Neural cell (in vitro differentiated cells): ENCODE results near the gene MAD1L1. TPM values are rescaled to one million over a fixed set of nuclear protein-coding genes. Genes with fewer than 3 reads are reported as not detected.

Experiments
- H2AFZ ChIP-seq: fragments of 200-600, 300-800 bp; sonication (generic), shearing (Covaris generic); 2 replicates; pipeline ENCODE4 v1.6.0; 2014; ENCODE audit warnings: low read depth, mild to moderate bottlenecking, antibody characterized with exemption, low read length, moderate library complexity
- H3F3A ChIP-seq: fragments of 200-600 bp; shearing (Covaris generic); 2 replicates; pipeline ENCODE4 v1.6.1; 2016; ENCODE audit warnings: mild to moderate bottlenecking, moderate library complexity, mixed read lengths, antibody characterized with exemption, low read length; ENCODE audit not compliant: insufficient read depth, poor library complexity, severe bottlenecking
- H3K27ac ChIP-seq: fragments of 200-600, 300-800 bp; sonication (generic), shearing (Covaris generic); 2 replicates; pipeline ENCODE4 v1.5.1; 2014; ENCODE audit warnings: mild to moderate bottlenecking, low read length, moderate library complexity
- H3K27me3 ChIP-seq: fragments of 300-800, 200-600 bp; sonication (generic), shearing (Covaris generic); 2 replicates; pipeline ENCODE4 v1.6.0; 2014; ENCODE audit warnings: mild to moderate bottlenecking, low read depth, low read length, moderate library complexity; ENCODE audit not compliant: insufficient read depth
- H3K36me3 ChIP-seq: fragments of 300-800, 200-600 bp; sonication (generic), shearing (Covaris generic); 2 replicates; pipeline ENCODE4 v1.5.1; 2014; ENCODE audit warnings: mild to moderate bottlenecking, antibody characterized with exemption, low read length, moderate library complexity; ENCODE audit not compliant: insufficient read depth
- H3K4me2 ChIP-seq: fragments of 300-800, 200-600 bp; sonication (generic), shearing (Covaris generic); 2 replicates; pipeline ENCODE4 v1.6.0; 2014; ENCODE audit warnings: mild to moderate bottlenecking, low read length
- H3K4me3 ChIP-seq: fragments of 300-800, 200-600 bp; sonication (generic), shearing (Covaris generic); 2 replicates; pipeline ENCODE4 v1.5.1; 2014; ENCODE audit warnings: mild to moderate bottlenecking, low read length, moderate library complexity
- H3K79me2 ChIP-seq: fragments of 200-600 bp; shearing (Covaris generic); replicated peaks from 2 replicates; pipeline ENCODE4 v1.6.0; 2014; ENCODE audit warnings: mild to moderate bottlenecking, low read length, moderate library complexity; ENCODE audit not compliant: insufficient read depth
- H3K9ac ChIP-seq: fragments of 300-800, 200-600 bp; sonication (generic), shearing (Covaris generic); 2 replicates; pipeline ENCODE4 v1.6.1; 2016; ENCODE audit warnings: mild to moderate bottlenecking, low read length, mixed read lengths
- H3K9me2 ChIP-seq: fragments of 200-600 bp; shearing (Covaris generic); 2 replicates; pipeline ENCODE4 v1.6.1; 2016; ENCODE audit warnings: mild to moderate bottlenecking, low read length, mixed read lengths; ENCODE audit not compliant: insufficient read depth
- H3K9me3 ChIP-seq: fragments of 200-600, 300-800 bp; sonication (generic), shearing (Covaris generic); 2 replicates; pipeline ENCODE4 v1.6.1; 2016; ENCODE audit warnings: mild to moderate bottlenecking, mixed run types, low read length, moderate library complexity, mixed read lengths
- H4K20me1 ChIP-seq: fragments of 200-600 bp; shearing (Covaris generic); 2 replicates; pipeline ENCODE4 v1.6.1; 2016; ENCODE audit warnings: mild to moderate bottlenecking, mixed run types; ENCODE audit not compliant: insufficient read depth
- CTCF ChIP-seq: fragments of 450-650 bp; IDR thresholded peaks from 2 replicates; pipeline ENCODE4 v1.5.1; 2014; ENCODE audit warnings: antibody characterized with exemption, mild to moderate bottlenecking, moderate library complexity; ENCODE audit not compliant: poor library complexity, severe bottlenecking
- EP300 ChIP-seq: fragments of 450-650 bp; conservative IDR thresholded peaks from 2 replicates; pipeline ENCODE4 v1.6.1; 2014; ENCODE audit warnings: antibody characterized with exemption, mild to moderate bottlenecking, moderate library complexity; ENCODE audit not compliant: poor library complexity, severe bottlenecking
- EZH2 ChIP-seq: fragments of 200-600, 300-800 bp; shearing (Covaris generic), sonication (generic); IDR thresholded peaks from 2 replicates; pipeline ENCODE4 v1.6.1; 2014; ENCODE audit warnings: antibody characterized with exemption, low read length, borderline replicate concordance, mild to moderate bottlenecking; ENCODE audit not compliant: insufficient read depth, poor library complexity, severe bottlenecking
- MXI1 ChIP-seq: fragments of 450-650 bp; conservative IDR thresholded peaks from 2 replicates; pipeline ENCODE4 v1.6.1; 2014; ENCODE audit warnings: antibody characterized with exemption, mild to moderate bottlenecking; ENCODE audit not compliant: poor library complexity, severe bottlenecking
- POLR2AphosphoS5 ChIP-seq: IDR thresholded peaks from 2 replicates; pipeline ENCODE4 v1.6.1; 2012
- RAD21 ChIP-seq: fragments of 450-650 bp; conservative IDR thresholded peaks from 2 replicates; pipeline ENCODE4 v1.6.1; 2014; ENCODE audit warnings: antibody characterized with exemption, mild to moderate bottlenecking, moderate library complexity
- SMC3 ChIP-seq: fragments of 450-650 bp; conservative IDR thresholded peaks from 2 replicates; pipeline ENCODE4 v1.6.1; 2014; ENCODE audit warnings: antibody characterized with exemption, mild to moderate bottlenecking, moderate library complexity; ENCODE audit not compliant: poor library complexity
- TAF1 ChIP-seq: IDR thresholded peaks from 2 replicates; pipeline ENCODE4 v1.6.1; 2012; ENCODE audit warnings: low read depth
- polyA plus RNA-seq: library from polyadenylated mRNA; depleted of rRNA; stranded (reverse); fragments of >200 nt; gene quantifications from 2 replicates; pipeline ENCODE4 v1.2.3, GENCODE V29; 2014
- TF ChIP-seq, protein P1 (sequence below): IDR thresholded peaks from 2 replicates; pipeline ENCODE4 v1.6.1; 2012; ENCODE audit warnings: borderline replicate concordance

Gene MAD1L1
- polyA plus RNA-seq, 1 donor from 2014 or later: 31.4 TPM

DNA sequence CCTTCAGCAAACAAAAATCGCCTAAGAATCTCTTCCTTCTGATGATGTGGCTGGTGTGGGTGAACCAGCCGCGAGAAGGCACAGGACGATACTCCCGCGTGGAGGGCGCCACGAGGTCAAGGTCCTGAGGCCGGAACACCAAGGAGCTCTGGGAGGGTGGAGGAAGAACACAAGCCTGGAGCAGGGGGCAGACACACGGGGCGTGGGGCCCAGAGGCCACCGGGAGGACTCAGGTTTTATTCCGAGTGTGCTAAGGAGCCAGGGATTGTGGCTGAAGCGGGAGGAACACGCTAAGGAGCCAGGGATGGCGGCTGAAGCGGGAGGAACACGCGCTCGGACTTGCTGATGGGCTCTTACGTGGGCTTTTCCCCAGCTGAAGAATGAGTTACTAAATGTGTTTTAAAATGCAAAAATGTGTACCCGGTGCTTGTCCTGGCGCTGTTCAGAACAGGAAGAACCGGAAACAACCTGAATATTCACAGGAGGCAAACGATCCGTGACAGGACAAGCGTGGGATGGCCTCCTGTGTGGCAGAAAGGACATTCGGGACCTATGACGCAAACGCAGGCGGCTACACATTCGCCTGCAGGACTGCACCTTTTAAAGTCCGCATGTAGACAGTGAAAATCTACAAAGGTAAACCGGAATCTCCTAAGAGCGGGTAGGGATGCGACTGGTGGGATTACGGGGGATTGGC, 64.0 kb downstream of the MAD1L1 start:
- Histone ChIP-seq H3K79me2 (no peaks in the 10 kb centered on the region), H3K9me3 (no peaks in the 10 kb centered on the region), H4K20me1 (no peaks in the 10 kb centered on the region), H3K27me3 (no peaks in the 10 kb centered on the region), H3K4me2 (no peak overlapping the region), H3K9ac (no peak overlapping the region), H3K4me3 (no peak overlapping the region), H2AFZ (no peak overlapping the region), H3K36me3 (peaks cover 5% of the 10 kb centered on the region), H3K27ac (no peak overlapping the region), H3K9me2 (no peaks in the 10 kb centered on the region), H3F3A (no peaks in the 10 kb centered on the region)
- TF ChIP-seq EZH2 (no peak), SMC3 (no peak), POLR2AphosphoS5 (no peak), EP300 (no peak), MXI1 (no peak), TAF1 (no peak), RAD21 (no peak), CTCF (no peak)
- TF ChIP-seq, protein P1, sequence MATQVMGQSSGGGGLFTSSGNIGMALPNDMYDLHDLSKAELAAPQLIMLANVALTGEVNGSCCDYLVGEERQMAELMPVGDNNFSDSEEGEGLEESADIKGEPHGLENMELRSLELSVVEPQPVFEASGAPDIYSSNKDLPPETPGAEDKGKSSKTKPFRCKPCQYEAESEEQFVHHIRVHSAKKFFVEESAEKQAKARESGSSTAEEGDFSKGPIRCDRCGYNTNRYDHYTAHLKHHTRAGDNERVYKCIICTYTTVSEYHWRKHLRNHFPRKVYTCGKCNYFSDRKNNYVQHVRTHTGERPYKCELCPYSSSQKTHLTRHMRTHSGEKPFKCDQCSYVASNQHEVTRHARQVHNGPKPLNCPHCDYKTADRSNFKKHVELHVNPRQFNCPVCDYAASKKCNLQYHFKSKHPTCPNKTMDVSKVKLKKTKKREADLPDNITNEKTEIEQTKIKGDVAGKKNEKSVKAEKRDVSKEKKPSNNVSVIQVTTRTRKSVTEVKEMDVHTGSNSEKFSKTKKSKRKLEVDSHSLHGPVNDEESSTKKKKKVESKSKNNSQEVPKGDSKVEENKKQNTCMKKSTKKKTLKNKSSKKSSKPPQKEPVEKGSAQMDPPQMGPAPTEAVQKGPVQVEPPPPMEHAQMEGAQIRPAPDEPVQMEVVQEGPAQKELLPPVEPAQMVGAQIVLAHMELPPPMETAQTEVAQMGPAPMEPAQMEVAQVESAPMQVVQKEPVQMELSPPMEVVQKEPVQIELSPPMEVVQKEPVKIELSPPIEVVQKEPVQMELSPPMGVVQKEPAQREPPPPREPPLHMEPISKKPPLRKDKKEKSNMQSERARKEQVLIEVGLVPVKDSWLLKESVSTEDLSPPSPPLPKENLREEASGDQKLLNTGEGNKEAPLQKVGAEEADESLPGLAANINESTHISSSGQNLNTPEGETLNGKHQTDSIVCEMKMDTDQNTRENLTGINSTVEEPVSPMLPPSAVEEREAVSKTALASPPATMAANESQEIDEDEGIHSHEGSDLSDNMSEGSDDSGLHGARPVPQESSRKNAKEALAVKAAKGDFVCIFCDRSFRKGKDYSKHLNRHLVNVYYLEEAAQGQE: no peak

- no peaks in the 10 kb centered on the region for H4K20me1 ChIP-seq
- H3K27ac ChIP-seq: no peak overlapping the region
Measured at GRCh38 chr7:2166625-2167280, 66.0 kb downstream of the MAD1L1 start.

More at GRCh38 chr7:2166625-2167280, 66.0 kb downstream of the MAD1L1 start:
- Histone ChIP-seq H3K9me3 (no peaks in the 10 kb centered on the region), H3K36me3 (peaks cover 5% of the 10 kb centered on the region), H3K9ac (no peak overlapping the region), H3K27me3 (no peaks in the 10 kb centered on the region), H3K4me3 (no peak overlapping the region), H2AFZ (no peak overlapping the region), H3K9me2 (no peaks in the 10 kb centered on the region), H3F3A (no peaks in the 10 kb centered on the region), H3K79me2 (no peaks in the 10 kb centered on the region), H3K4me2 (no peak overlapping the region)
- TF ChIP-seq CTCF (no peak), EZH2 (no peak), MXI1 (no peak), EP300 (no peak), TAF1 (no peak), SMC3 (no peak), RAD21 (no peak), POLR2AphosphoS5 (no peak)
- TF ChIP-seq, protein P1: no peak
